A549 (cell line): ENCODE results near the gene ANKRD27.

Experiments
- CTCF ChIP-seq: fragments of >200 bp; sonication (Bioruptor Twin); formaldehyde crosslinking; IDR thresholded peaks from 3 replicates; pipeline ENCODE4 v1.5.1; 2016
- HOXA7 ChIP-seq: fragments of 250-450 bp; sonication (Bioruptor Pico); IDR thresholded peaks from 2 replicates; pipeline ENCODE4 v1.5.0; 2020; ENCODE audit warnings: mild to moderate bottlenecking, moderate library complexity
- JUNB ChIP-seq: fragments of >200 bp; sonication (Bioruptor Twin); formaldehyde crosslinking; IDR thresholded peaks from 2 replicates; pipeline ENCODE4 v1.6.1; 2016
- KDM1A ChIP-seq: fragments of 200-600 bp; sonication (generic); IDR thresholded peaks from 2 replicates; pipeline ENCODE4 v1.6.1; 2016; ENCODE audit warnings: low read depth, mild to moderate bottlenecking
- MYC ChIP-seq: IDR thresholded peaks from 2 replicates; pipeline ENCODE4 v1.6.1; 2012; ENCODE audit warnings: mild to moderate bottlenecking, inconsistent platforms, low read length, improper control_type of control experiment, borderline replicate concordance
- POLR2A ChIP-seq: IDR thresholded peaks from 2 replicates; pipeline ENCODE4 v1.6.1; 2012; ENCODE audit warnings: mild to moderate bottlenecking, low read length
- RAD21 ChIP-seq, 2 experiments: fragments of >200 bp in 1 of 2; sonication (Bioruptor Twin) in 1 of 2; formaldehyde crosslinking in 1 of 2; IDR thresholded peaks in 1 of 2; conservative IDR thresholded peaks in 1 of 2; 2 replicates in 1 of 2; 3 replicates in 1 of 2; pipeline ENCODE4 v1.6.1; 2012 to 2018; ENCODE audit warnings: inconsistent platforms in 1 of 2
- RFX5 ChIP-seq: fragments of 450-650 bp; IDR thresholded peaks from 2 replicates; pipeline ENCODE4 v1.7.1; 2014; ENCODE audit warnings: antibody characterized with exemption, mild to moderate bottlenecking, moderate library complexity
- USF2 ChIP-seq: fragments of 450-650 bp; IDR thresholded peaks from 2 replicates; pipeline ENCODE4 v1.6.1; 2014; ENCODE audit warnings: antibody characterized with exemption
- ZC3H11A ChIP-seq: fragments of 450-650 bp; IDR thresholded peaks from 2 replicates; pipeline ENCODE4 v1.6.1; 2014; ENCODE audit warnings: antibody characterized with exemption, mild to moderate bottlenecking

- no peak for TF ChIP-seq POLR2A
- no peak for TF ChIP-seq CTCF
- no peak for TF ChIP-seq USF2
- TF ChIP-seq KDM1A, result no peak
- TF ChIP-seq RFX5, result no peak
- no peak for TF ChIP-seq HOXA7 (CRISPR knock-in tag)
- no peak for TF ChIP-seq MYC
- TF ChIP-seq RAD21 (conservative IDR thresholded peaks at IDR 0.05 in 1 of 2, IDR thresholded peaks at IDR 0.05 in 1 of 2), result no peak
- no peak for TF ChIP-seq ZC3H11A
- TF ChIP-seq JUNB, result no peak
Observed at GRCh38 chr19:32669310-32669709, 5.7 kb downstream of the ANKRD27 start.
